Fibroblast of upper back skin (primary cell): Measurements from ENCODE around the gene NCAM2.

ENCODE experiments used
- DNase-seq: peaks from one replicate; pipeline ENCODE4 v3.0.0-alpha.2; 2013

The NCAM2 gene

GRCh38 chr21:20997636-20998455, at the start of gene NCAM2:
Gene NCAM2, plus strand, starts transcription at chr21:20998409.
- DNase-seq: peak; percentile 84

DNA sequence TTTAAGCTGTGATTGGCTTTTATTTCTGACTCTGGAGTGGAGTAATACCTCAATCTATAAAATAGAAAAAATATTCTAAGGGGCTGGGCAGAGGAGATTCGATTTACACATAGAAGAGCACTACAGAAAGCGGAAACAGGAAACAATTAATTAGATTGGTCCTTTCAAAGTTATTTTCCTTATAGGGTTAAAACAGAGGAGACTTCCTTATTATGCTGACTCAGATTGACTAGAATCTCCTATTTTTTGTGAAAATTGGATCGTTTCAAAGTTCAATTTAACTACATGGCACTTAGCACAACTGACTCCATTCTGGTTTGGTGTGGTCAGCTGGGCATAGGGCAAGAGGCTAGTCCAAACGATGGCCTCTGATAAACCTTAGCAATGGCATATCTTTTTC, 48.3 kb upstream of the NCAM2 start:
- no peak for DNase-seq

DNA sequence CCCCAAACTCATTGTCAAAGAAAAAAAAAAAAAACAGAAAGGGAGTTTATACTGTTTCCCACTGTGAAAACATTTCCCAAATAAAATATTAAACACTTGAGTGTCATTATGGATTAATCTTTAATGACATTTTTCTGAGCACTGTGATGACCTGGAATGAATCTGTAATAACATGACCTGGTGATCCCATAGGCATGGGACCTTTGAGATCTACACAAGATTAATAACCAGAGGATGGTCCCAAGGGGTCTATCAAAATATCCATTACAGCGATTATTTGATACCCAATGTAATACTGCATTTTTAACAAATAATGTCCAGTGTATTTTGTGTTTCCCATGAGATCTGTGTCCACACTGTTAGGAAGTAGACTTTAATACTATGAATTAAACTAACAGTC, 32.4 kb upstream of the NCAM2 start:
- DNase-seq: no peak

DNA sequence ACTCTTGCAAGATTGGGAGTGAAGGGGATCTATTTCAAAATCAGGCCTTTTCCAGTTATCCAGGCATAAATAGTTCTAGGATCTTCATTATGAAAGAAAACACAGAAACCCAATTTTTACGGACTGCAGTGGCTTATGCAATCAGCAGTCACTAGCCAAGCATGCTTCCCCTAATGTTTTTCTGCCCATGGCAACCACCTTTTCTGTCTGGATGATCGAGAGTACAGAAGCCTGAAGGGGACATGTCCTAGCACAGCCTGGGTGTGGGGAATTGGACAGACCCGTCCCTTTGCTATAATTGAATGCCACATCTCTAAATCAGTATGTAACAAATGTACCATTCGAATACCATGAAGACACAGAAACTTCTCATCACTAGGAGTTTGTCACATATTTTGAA, 29.8 kb upstream of the NCAM2 start:
- peak; percentile 26 for DNase-seq

DNA sequence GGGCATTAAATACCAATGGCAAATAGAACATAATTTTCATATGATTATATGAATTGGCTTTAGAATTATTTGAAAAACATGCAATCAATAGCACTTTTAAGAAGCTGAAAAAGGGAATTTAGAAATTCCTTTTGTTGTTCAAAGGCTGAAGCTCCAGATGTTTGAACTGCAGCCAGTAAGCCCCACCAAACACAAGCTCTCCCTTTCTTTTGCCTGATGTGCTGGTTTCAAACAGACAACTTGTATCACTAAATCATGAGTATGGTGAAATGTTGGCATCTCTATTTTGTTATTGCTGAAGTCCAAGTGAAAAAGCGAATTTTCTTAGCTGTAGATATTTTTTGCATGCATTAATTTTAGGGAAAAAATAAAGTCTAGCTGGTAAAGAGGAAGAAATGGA, 27.5 kb upstream of the NCAM2 start:
- peak; percentile 2 for DNase-seq

DNA sequence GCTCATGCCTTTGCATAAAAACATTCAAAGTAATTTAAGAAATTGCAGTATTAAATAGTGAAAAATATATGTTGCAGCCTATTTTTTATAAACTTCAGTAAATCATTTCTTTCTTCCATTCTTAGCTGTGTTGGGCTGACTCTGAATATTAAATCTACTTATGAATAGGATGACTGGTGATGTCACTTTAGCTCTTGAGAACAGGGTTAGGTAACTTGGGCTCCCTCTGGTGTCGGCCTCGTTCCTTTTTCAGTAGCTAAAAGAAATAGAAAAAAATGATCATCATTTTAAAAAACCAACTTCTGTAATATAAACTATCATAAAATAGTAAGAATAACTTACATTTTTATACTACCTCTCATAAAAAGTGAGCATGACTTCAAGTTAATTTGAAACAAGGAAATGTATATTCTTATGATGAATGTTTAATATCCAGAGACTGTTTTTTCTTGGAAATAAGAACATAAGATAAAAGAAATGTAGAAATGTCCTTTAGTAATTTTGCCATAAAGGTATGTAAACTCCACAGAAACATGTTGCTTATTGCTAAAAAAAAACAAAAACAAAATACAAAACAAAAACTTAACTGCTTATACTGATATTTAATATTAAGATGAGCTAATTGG, 26.8 kb upstream of the NCAM2 start:
- peak; percentile 75 for DNase-seq

GRCh38 chr21:20994790-20995189, 3.4 kb upstream of the NCAM2 start:
- no peak for DNase-seq

DNA sequence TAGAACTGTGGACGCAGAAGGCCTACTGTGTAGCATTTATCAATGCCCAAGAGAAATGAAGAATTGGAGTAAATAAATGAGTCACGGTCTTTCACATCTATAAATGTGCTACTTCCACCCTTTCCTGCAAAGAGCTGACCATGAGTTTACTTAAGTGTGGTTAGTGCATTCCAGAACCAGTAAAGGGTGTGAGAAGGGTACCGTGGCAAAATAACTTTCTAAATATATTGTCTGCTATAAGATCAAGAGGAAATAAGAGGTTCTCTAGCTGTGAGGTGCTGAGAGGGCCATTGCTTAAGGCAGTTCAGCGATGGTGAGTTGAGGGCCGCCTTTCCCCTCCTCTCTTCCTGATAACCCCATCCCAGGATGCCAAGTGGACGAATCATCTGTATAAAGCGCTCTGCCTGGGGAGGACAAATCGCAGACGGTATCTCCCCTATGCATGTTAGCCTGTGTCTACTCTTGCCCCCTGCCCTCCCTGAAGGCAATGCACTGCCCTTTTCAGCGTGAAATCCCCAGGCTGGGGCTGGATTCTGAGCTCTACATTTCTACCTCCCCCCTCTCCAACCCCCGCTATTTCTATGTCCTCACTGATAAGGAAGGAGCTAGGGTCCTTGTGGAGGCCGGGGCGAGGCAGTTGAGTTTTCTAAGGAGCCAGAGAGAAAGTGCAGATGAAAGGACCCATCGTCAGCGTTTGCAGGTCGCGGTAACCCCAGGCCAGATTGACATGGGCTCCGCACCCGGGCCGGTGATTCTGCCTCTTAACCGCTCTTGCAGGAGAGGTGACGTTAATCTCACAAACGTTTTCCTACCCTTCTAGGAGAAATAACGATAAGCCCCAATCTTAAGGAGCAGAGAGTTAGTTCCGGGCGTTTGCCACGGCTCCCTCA, 1.5 kb upstream of the NCAM2 start:
- DNase-seq: peak; percentile 39

- DNase-seq: no peak
Observed at GRCh38 chr21:20997311-20997635, 936 bp upstream of the NCAM2 start.

DNA sequence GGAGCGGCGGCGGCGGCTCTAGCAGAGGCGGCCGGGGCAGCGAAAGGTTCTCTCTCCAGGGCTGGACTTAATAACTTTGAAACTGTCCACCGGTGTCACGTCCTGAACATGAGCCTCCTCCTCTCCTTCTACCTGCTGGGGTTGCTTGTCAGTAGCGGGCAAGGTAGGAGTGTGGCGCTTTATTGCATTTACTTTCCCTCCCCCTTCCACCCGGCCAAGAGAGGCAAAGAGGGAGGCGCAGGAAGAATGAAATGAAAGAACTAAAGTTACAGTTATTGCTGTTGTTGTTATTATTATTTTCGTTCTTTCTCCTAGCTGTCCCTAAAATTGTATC, 214 bp downstream of the NCAM2 start:
- no peak for DNase-seq

DNA sequence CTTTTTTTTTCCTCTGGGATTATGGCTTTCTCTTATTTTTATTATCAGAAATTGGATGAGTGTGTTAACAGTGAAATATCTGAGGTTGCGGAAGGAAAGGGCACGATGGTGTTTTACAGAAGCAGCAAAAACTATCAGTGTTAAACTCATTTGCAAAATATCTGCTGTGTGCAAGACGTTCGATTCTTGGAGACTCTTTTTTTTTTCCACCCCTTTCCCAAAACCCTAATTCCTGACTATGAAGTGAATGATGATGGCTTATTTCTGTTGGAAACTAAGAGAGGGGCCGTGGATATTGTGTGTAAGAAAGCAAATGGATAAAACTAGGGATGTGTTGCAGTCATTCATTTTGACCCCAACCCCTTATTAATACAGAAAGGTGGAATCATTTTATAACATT, 677 bp downstream of the NCAM2 start:
- DNase-seq: no peak

DNA sequence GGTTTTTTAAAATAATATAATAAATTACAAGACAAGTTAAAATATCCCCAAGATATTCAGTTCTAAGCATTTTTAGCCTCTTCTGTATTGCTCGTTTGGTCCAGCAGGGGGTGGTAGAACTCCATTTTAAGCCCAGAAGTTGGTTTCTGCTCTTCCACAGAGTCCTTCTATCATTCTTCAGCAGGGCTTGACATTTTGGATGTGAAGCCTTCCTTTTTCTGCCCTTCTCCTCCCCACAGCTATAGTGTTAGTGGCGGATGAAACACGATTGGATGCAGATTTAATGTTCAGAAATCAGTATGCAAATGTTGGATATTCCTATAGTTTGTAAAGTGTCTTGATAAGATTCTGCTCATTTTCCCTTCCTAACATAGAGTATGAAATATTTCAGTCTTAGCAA, 1.4 kb downstream of the NCAM2 start:
- peak; percentile 66 for DNase-seq

GRCh38 chr21:21000591-21001175, 2.5 kb downstream of the NCAM2 start:
- DNase-seq: no peak

- no peak for DNase-seq
Observed at GRCh38 chr21:21001591-21002100, 3.4 kb downstream of the NCAM2 start.

GRCh38 chr21:21002153-21002552, 3.9 kb downstream of the NCAM2 start:
- no peak for DNase-seq

- DNase-seq: peak; percentile 57
Observed at GRCh38 chr21:21003701-21004100, 5.5 kb downstream of the NCAM2 start.

GRCh38 chr21:21007606-21008005, 9.4 kb downstream of the NCAM2 start:
- no peak for DNase-seq

- DNase-seq: no peak
Observed at GRCh38 chr21:21010228-21010627, 12.0 kb downstream of the NCAM2 start.

- DNase-seq: no peak
Observed at GRCh38 chr21:21010698-21011097, 12.5 kb downstream of the NCAM2 start.

DNA sequence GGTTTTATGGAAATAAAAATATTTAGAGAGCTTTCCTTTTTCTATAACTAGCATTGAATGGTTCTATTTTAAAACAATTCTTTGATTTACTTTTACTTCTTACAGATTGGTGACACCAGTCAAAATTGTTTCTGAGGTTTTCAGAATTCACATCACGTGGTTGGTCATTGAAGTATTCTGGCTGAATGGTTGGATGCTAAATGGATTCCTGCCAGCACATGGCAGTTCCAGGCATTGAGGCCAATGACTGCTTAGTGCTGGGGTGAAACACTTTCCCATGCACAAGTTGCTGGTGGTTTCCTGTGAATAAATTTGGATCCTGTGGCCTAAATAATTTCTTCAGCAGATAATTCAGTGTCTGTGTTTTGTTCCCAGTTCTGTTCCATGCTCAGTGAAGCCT, 20.6 kb downstream of the NCAM2 start:
- no peak for DNase-seq

DNA sequence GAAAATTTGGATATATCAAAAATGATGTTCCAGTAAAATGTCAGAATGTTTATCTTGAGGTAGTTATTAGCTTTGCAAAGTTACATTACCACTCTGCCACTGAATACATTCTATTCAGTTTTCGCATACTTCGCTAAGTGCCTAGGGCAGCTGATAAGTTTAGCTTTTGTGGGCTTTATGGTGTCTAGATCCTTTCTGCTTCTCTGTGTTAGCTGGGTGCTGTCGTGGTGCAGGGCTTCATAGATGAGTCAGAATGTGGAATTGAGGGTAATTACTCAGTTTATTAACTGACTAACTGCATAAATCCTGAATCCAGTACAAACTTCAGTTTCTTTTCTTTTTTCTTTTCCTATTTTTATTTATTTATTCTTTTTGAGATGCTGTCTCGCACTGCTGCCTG, 21.5 kb downstream of the NCAM2 start:
- DNase-seq: peak; percentile 29

DNA sequence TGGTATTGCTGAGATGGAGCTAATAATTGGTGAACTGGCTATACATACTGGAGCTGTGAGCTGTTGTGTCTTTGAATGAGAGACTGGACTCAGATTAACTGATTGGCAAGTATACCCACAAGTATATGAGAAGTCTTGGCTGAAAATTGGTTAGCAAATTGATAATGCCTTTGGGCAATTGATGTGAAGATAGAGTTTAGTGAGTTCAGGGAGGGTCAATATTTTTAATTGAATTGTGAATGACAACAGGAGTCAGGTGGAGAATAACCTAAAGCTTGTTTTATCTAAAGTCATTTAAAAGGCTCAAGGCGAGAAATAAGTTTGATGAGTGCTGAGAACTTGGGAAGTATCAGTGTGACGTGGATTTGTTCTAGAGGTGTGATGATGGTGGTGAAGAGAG, 27.5 kb downstream of the NCAM2 start:
- no peak for DNase-seq

DNA sequence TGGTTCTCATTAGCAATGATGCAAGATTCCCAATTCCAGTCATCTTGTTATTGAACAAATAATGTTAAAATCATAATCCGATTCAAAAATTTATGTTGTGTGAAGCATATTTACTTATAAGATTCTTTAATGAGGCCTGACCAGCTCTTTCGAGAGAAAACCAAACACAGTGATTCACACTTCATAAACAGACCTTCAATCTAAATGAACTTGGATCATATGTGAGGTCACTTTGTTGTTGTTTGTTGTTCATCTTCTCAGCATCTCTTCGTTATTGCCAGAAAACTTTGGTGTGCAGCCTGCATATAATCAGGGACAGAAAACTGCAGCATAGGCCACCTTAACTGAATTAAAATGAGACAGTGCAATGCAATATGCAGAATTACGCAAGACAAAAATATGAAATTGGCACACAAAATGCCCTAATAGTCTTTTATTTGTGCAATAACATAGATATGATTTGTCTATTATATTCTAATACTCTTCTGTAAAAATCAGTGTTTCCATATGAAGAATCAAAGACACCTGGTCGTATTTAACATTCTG, 30.1 kb downstream of the NCAM2 start:
- DNase-seq: no peak
